WTC11 (cell line): ENCODE data around the gene NEO1.

ENCODE experiments used
- CBFB ChIP-seq: sonication (generic); formaldehyde crosslinking; IDR thresholded peaks from 2 replicates; pipeline ENCODE4 v1.8.1; 2022; ENCODE audit warnings: mild to moderate bottlenecking, low read depth, missing genetic modification reagents
- JAZF1 ChIP-seq: fragments of 250-450 bp; sonication (Bioruptor Pico); IDR thresholded peaks from 2 replicates; pipeline ENCODE4 v1.9.0; 2021; ENCODE audit warnings: moderate library complexity, mild to moderate bottlenecking, inconsistent platforms
- MXD4 ChIP-seq: fragments of 250-450 bp; sonication (Bioruptor Pico); IDR thresholded peaks from 2 replicates; pipeline ENCODE4 v1.8.0; 2021; ENCODE audit warnings: mild to moderate bottlenecking, moderate library complexity, borderline replicate concordance
- NFE2L1 ChIP-seq: sonication (generic); formaldehyde crosslinking; IDR thresholded peaks from 2 replicates; pipeline ENCODE4 v1.8.1; 2023; ENCODE audit warnings: missing genetic modification reagents
- NFYB ChIP-seq: sonication (generic); formaldehyde crosslinking; conservative IDR thresholded peaks from 2 replicates; pipeline ENCODE4 v1.8.0; 2022; ENCODE audit warnings: low read depth, missing genetic modification reagents
- SMAD3 ChIP-seq: sonication (generic); formaldehyde crosslinking; IDR thresholded peaks from 2 replicates; pipeline ENCODE4 v1.8.0; 2022; ENCODE audit warnings: missing genetic modification reagents, mild to moderate bottlenecking, borderline replicate concordance
- SOX15 ChIP-seq: fragments of 250-450 bp; sonication (Bioruptor Pico); IDR thresholded peaks from 2 replicates; pipeline ENCODE4 v1.9.0; 2021; ENCODE audit warnings: mild to moderate bottlenecking
- USF2 ChIP-seq: sonication (generic); formaldehyde crosslinking; IDR thresholded peaks from 2 replicates; pipeline ENCODE4 v1.8.1; 2023; ENCODE audit warnings: mild to moderate bottlenecking, missing genetic modification reagents, moderate library complexity
- ZNF219 ChIP-seq: sonication (generic); formaldehyde crosslinking; IDR thresholded peaks from 2 replicates; pipeline ENCODE4 v1.8.0; 2023; ENCODE audit warnings: missing genetic modification reagents, mild to moderate bottlenecking, borderline replicate concordance
- TF ChIP-seq, protein P1 (sequence below): sonication (generic); formaldehyde crosslinking; IDR thresholded peaks from 2 replicates; pipeline ENCODE4 v1.8.1; 2022; ENCODE audit warnings: low read depth, missing genetic modification reagents, borderline replicate concordance
- TF ChIP-seq, protein P2 (sequence below): fragments of 200-600 bp; IDR thresholded peaks from 2 replicates; pipeline ENCODE4 v1.8.0; 2022; ENCODE audit warnings: antibody characterized with exemption
- TF ChIP-seq, protein P3 (sequence below): sonication (generic); formaldehyde crosslinking; IDR thresholded peaks from 2 replicates; pipeline ENCODE4 v1.8.1; 2022; ENCODE audit warnings: low read depth, mild to moderate bottlenecking, moderate library complexity, missing genetic modification reagents, borderline replicate concordance
- TF ChIP-seq, protein P4 (sequence below): fragments of 250-450 bp; sonication (Bioruptor Pico); IDR thresholded peaks from 2 replicates; pipeline ENCODE4 v1.9.0; 2021; ENCODE audit warnings: mild to moderate bottlenecking
- TF ChIP-seq, protein P5 (sequence below): fragments of 250-450 bp; sonication (Bioruptor Pico); IDR thresholded peaks from 2 replicates; pipeline ENCODE4 v1.9.0; 2021; ENCODE audit warnings: mild to moderate bottlenecking

GRCh38 chr15:73287019-73287418 is 234.8 kb downstream of the NEO1 start:
- no peak for TF ChIP-seq NFYB (CRISPR knock-in tag)
- TF ChIP-seq, protein P1, sequence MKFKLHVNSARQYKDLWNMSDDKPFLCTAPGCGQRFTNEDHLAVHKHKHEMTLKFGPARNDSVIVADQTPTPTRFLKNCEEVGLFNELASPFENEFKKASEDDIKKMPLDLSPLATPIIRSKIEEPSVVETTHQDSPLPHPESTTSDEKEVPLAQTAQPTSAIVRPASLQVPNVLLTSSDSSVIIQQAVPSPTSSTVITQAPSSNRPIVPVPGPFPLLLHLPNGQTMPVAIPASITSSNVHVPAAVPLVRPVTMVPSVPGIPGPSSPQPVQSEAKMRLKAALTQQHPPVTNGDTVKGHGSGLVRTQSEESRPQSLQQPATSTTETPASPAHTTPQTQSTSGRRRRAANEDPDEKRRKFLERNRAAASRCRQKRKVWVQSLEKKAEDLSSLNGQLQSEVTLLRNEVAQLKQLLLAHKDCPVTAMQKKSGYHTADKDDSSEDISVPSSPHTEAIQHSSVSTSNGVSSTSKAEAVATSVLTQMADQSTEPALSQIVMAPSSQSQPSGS (CRISPR knock-in tag) = no peak
- TF ChIP-seq USF2 (CRISPR knock-in tag) = no peak
- TF ChIP-seq, protein P2, sequence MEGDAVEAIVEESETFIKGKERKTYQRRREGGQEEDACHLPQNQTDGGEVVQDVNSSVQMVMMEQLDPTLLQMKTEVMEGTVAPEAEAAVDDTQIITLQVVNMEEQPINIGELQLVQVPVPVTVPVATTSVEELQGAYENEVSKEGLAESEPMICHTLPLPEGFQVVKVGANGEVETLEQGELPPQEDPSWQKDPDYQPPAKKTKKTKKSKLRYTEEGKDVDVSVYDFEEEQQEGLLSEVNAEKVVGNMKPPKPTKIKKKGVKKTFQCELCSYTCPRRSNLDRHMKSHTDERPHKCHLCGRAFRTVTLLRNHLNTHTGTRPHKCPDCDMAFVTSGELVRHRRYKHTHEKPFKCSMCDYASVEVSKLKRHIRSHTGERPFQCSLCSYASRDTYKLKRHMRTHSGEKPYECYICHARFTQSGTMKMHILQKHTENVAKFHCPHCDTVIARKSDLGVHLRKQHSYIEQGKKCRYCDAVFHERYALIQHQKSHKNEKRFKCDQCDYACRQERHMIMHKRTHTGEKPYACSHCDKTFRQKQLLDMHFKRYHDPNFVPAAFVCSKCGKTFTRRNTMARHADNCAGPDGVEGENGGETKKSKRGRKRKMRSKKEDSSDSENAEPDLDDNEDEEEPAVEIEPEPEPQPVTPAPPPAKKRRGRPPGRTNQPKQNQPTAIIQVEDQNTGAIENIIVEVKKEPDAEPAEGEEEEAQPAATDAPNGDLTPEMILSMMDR = no peak
- TF ChIP-seq ZNF219 = no peak
- no peak for TF ChIP-seq CBFB (CRISPR knock-in tag)
- TF ChIP-seq, protein P3, sequence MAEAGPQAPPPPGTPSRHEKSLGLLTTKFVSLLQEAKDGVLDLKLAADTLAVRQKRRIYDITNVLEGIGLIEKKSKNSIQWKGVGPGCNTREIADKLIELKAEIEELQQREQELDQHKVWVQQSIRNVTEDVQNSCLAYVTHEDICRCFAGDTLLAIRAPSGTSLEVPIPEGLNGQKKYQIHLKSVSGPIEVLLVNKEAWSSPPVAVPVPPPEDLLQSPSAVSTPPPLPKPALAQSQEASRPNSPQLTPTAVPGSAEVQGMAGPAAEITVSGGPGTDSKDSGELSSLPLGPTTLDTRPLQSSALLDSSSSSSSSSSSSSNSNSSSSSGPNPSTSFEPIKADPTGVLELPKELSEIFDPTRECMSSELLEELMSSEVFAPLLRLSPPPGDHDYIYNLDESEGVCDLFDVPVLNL (CRISPR knock-in tag) = no peak
- TF ChIP-seq, protein P4, sequence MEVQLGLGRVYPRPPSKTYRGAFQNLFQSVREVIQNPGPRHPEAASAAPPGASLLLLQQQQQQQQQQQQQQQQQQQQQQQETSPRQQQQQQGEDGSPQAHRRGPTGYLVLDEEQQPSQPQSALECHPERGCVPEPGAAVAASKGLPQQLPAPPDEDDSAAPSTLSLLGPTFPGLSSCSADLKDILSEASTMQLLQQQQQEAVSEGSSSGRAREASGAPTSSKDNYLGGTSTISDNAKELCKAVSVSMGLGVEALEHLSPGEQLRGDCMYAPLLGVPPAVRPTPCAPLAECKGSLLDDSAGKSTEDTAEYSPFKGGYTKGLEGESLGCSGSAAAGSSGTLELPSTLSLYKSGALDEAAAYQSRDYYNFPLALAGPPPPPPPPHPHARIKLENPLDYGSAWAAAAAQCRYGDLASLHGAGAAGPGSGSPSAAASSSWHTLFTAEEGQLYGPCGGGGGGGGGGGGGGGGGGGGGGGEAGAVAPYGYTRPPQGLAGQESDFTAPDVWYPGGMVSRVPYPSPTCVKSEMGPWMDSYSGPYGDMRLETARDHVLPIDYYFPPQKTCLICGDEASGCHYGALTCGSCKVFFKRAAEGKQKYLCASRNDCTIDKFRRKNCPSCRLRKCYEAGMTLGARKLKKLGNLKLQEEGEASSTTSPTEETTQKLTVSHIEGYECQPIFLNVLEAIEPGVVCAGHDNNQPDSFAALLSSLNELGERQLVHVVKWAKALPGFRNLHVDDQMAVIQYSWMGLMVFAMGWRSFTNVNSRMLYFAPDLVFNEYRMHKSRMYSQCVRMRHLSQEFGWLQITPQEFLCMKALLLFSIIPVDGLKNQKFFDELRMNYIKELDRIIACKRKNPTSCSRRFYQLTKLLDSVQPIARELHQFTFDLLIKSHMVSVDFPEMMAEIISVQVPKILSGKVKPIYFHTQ (CRISPR knock-in tag) = no peak
- TF ChIP-seq, protein P5, sequence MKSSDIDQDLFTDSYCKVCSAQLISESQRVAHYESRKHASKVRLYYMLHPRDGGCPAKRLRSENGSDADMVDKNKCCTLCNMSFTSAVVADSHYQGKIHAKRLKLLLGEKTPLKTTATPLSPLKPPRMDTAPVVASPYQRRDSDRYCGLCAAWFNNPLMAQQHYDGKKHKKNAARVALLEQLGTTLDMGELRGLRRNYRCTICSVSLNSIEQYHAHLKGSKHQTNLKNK (CRISPR knock-in tag) = no peak
- TF ChIP-seq JAZF1 (CRISPR knock-in tag) = no peak
- TF ChIP-seq MXD4 (CRISPR knock-in tag) = no peak
- TF ChIP-seq NFE2L1 (CRISPR knock-in tag) = no peak
- no peak for TF ChIP-seq SMAD3
- no peak for TF ChIP-seq SOX15 (CRISPR knock-in tag)
